ENCODE data around the gene SH3D21.

Gene SH3D21

DNA sequence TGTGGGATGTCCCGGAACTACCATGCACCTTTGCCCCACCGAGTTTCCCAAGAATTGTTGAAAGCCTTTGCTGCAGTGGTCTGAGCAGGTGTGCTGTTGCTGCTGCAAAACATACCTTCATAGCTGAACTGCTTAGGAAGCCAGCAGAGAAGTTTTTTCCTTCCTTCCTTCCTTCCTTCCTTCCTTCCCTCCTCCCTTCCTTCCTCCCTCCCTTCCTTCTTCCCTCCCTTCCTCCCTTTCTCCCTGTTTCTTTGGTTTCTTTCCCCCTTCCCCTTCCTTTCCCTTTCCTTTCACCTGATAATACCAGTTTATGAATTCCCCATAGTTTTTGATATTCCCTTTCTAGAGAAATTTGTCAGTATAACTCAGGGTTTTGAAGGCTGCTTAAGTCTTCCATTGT is 10.8 kb upstream of the SH3D21 start:
- Histone ChIP-seq H2BK120ac (ENCODE audit: insufficient read depth, low read length, poor library complexity) (no peak overlapping the region), H3K9ac (ENCODE audit: low read length) (no peak overlapping the region), H3K4me2 (ENCODE audit: low read length) (no peak overlapping the region), H3K4me1 (ENCODE audit: control insufficient read depth in 1 of 2, insufficient read depth in 2 of 2, low read length in 2 of 2) (no peaks in the 10 kb centered on the region), H3K27me3 (ENCODE audit: insufficient read depth, low read length) (no peaks in the 10 kb centered on the region), H2AK5ac (ENCODE audit: low read length) (no peak overlapping the region), H2AFZ (ENCODE audit: insufficient read depth, low read length, poor library complexity) (no peak overlapping the region), H3K18ac (ENCODE audit: low read length) (no peak overlapping the region), H3K27ac (ENCODE audit: low read depth, low read length) (no peak overlapping the region), H4K91ac (ENCODE audit: low read depth, low read length) (no peak overlapping the region), H3K9me3 (ENCODE audit: insufficient read depth, low read depth, low read length) (no peaks in the 10 kb centered on the region), H3K36me3 (ENCODE audit: control insufficient read depth in 1 of 2, insufficient read depth in 2 of 2, low read length in 2 of 2) (peaks cover 35 to 50% of the 10 kb centered on the region in 2 experiments), H2BK12ac (ENCODE audit: low read length) (no peak overlapping the region), H4K8ac (ENCODE audit: low read depth, low read length) (no peak overlapping the region), H4K12ac (ENCODE audit: low read depth, low read length) (no peak overlapping the region), H3K14ac (ENCODE audit: low read length) (no peak overlapping the region), H3K79me1 (ENCODE audit: low read length) (no peaks in the 10 kb centered on the region), H3K23ac (ENCODE audit: low read length) (no peak overlapping the region), H3K4me3 (ENCODE audit: low read depth, low read length) (no peak overlapping the region), H3K4ac (ENCODE audit: low read depth, low read length) (no peak overlapping the region), H3K79me2 (ENCODE audit: control insufficient read depth, insufficient read depth, low read length, poor library complexity) (no peaks in the 10 kb centered on the region), H2BK5ac (ENCODE audit: low read depth, low read length, poor library complexity) (no peak overlapping the region)
- peak; percentile 47 to 73 for DNase-seq
- no CpG with 5 or more reads among the region's 2 CpGs for WGBS (ENCODE audit: extremely low coverage, insufficient coverage, insufficient read length)

DNA sequence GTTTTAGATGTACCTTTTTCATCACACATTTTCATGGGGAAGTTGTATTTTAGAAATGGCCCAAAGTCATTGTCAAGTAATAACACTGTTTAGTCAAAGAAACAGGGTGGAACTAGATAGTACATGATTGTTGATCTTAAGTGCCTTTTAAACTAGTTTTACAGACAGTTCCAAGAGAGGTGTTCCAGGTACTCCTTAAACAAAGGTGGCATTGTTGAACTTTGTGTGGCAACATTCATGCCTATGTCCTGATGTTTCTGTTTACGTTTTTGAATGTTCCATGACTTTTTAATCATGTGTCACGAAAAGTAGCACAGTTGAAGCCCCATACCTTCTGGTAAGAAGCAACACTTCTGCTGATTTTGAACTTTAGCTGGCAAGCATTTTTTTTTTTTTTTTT is 9.1 kb upstream of the SH3D21 start:
- H3K14ac ChIP-seq (ENCODE audit: low read length): no peak overlapping the region
- H2AK5ac ChIP-seq (ENCODE audit: low read length): no peak overlapping the region
- H3K27me3 ChIP-seq (ENCODE audit: insufficient read depth, low read length): no peaks in the 10 kb centered on the region
- no peak overlapping the region for H2AFZ ChIP-seq (ENCODE audit: insufficient read depth, low read length, poor library complexity)
- no peak overlapping the region for H3K18ac ChIP-seq (ENCODE audit: low read length)
- no peak overlapping the region for H2BK12ac ChIP-seq (ENCODE audit: low read length)
- no peaks in the 10 kb centered on the region for H3K79me2 ChIP-seq (ENCODE audit: control insufficient read depth, insufficient read depth, low read length, poor library complexity)
- peaks cover 34 to 53% of the 10 kb centered on the region in 2 experiments for H3K36me3 ChIP-seq (ENCODE audit: control insufficient read depth in 1 of 2, insufficient read depth in 2 of 2, low read length in 2 of 2)
- no peaks in the 10 kb centered on the region for H3K4me1 ChIP-seq (ENCODE audit: control insufficient read depth in 1 of 2, insufficient read depth in 2 of 2, low read length in 2 of 2)
- H4K12ac ChIP-seq (ENCODE audit: low read depth, low read length): no peak overlapping the region
- H4K91ac ChIP-seq (ENCODE audit: low read depth, low read length): no peak overlapping the region
- H2BK120ac ChIP-seq (ENCODE audit: insufficient read depth, low read length, poor library complexity): no peak overlapping the region
- DNase-seq: peak in 1 of 2 donors; percentile 35
- H4K8ac ChIP-seq (ENCODE audit: low read depth, low read length): no peak overlapping the region
- no peak overlapping the region for H3K9ac ChIP-seq (ENCODE audit: low read length)
- H3K4ac ChIP-seq (ENCODE audit: low read depth, low read length): no peak overlapping the region
- H3K23ac ChIP-seq (ENCODE audit: low read length): no peak overlapping the region
- H3K4me3 ChIP-seq (ENCODE audit: low read depth, low read length): no peak overlapping the region
- H2BK5ac ChIP-seq (ENCODE audit: low read depth, low read length, poor library complexity): no peak overlapping the region
- no peaks in the 10 kb centered on the region for H3K79me1 ChIP-seq (ENCODE audit: low read length)
- WGBS (ENCODE audit: extremely low coverage, insufficient coverage, insufficient read length): no CpG with 5 or more reads among the region's 2 CpGs
- no peaks in the 10 kb centered on the region for H3K9me3 ChIP-seq (ENCODE audit: insufficient read depth, low read depth, low read length)
- no peak overlapping the region for H3K4me2 ChIP-seq (ENCODE audit: low read length)
- H3K27ac ChIP-seq (ENCODE audit: low read depth, low read length): no peak overlapping the region

DNA sequence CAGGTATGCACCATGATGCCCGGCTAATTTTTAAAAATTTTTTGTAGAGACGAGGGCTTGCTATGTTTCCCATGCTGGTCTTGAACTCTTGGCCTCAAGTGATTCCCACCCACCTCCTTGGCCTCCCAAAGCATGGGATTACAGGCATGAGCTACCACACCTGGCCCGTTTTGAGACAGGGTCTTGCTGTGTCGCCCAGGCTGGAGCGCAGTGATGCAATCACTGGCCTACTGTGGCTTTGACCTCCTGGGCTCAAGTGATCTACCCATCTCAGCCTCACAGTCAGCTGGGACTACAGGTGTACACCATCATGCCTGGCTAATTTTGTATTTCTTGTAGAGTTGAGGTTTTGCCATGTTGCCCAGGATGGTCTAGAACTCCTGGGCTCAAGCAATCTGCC is 7.5 kb upstream of the SH3D21 start:
- no peak overlapping the region for H3K23ac ChIP-seq (ENCODE audit: low read length)
- H2BK5ac ChIP-seq (ENCODE audit: low read depth, low read length, poor library complexity): no peak overlapping the region
- H3K79me1 ChIP-seq (ENCODE audit: low read length): no peaks in the 10 kb centered on the region
- H2BK120ac ChIP-seq (ENCODE audit: insufficient read depth, low read length, poor library complexity): no peak overlapping the region
- no peaks in the 10 kb centered on the region for H3K27me3 ChIP-seq (ENCODE audit: insufficient read depth, low read length)
- H3K9ac ChIP-seq (ENCODE audit: low read length): no peak overlapping the region
- H3K36me3 ChIP-seq (ENCODE audit: control insufficient read depth in 1 of 2, insufficient read depth in 2 of 2, low read length in 2 of 2): peaks cover 39 to 55% of the 10 kb centered on the region in 2 experiments
- no peak for DNase-seq
- no peak overlapping the region for H4K12ac ChIP-seq (ENCODE audit: low read depth, low read length)
- no peak overlapping the region for H3K14ac ChIP-seq (ENCODE audit: low read length)
- H3K18ac ChIP-seq (ENCODE audit: low read length): no peak overlapping the region
- no peak overlapping the region for H2BK12ac ChIP-seq (ENCODE audit: low read length)
- WGBS (ENCODE audit: extremely low coverage, insufficient coverage, insufficient read length): no CpG with 5 or more reads among the region's 5 CpGs
- no peak overlapping the region for H3K4ac ChIP-seq (ENCODE audit: low read depth, low read length)
- no peak overlapping the region for H2AFZ ChIP-seq (ENCODE audit: insufficient read depth, low read length, poor library complexity)
- H3K27ac ChIP-seq (ENCODE audit: low read depth, low read length): no peak overlapping the region
- no peak overlapping the region for H3K4me3 ChIP-seq (ENCODE audit: low read depth, low read length)
- H3K4me2 ChIP-seq (ENCODE audit: low read length): no peak overlapping the region
- H3K79me2 ChIP-seq (ENCODE audit: control insufficient read depth, insufficient read depth, low read length, poor library complexity): no peaks in the 10 kb centered on the region
- H3K4me1 ChIP-seq (ENCODE audit: control insufficient read depth in 1 of 2, insufficient read depth in 2 of 2, low read length in 2 of 2): no peaks in the 10 kb centered on the region
- H4K91ac ChIP-seq (ENCODE audit: low read depth, low read length): no peak overlapping the region
- no peak overlapping the region for H4K8ac ChIP-seq (ENCODE audit: low read depth, low read length)
- no peaks in the 10 kb centered on the region for H3K9me3 ChIP-seq (ENCODE audit: insufficient read depth, low read depth, low read length)
- no peak overlapping the region for H2AK5ac ChIP-seq (ENCODE audit: low read length)

DNA sequence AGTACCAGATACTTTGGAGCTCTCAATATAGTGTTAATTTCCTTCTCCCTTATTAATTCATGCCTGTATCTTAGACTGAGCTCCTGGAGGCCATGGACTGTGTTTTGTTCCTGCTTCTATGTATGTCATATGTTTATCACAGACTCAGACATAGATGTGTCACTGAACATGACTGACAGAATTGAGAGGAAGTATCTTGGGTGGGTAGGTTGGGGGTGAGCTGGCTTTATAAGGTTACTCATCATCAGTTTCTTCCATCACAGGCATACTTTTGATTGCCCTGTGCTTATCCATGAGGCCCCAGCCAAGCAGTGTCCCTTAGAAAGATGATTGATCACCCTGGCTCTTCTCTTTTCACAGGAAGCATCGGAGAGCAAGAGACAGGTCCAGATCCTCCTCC is 5.6 kb upstream of the SH3D21 start:
- no peak overlapping the region for H3K9ac ChIP-seq (ENCODE audit: low read length)
- H3K4me3 ChIP-seq (ENCODE audit: low read depth, low read length): no peak overlapping the region
- H2AK5ac ChIP-seq (ENCODE audit: low read length): no peak overlapping the region
- no peak overlapping the region for H3K27ac ChIP-seq (ENCODE audit: low read depth, low read length)
- peaks cover 4% of the 10 kb centered on the region in 2 experiments for H3K4me1 ChIP-seq (ENCODE audit: control insufficient read depth in 1 of 2, insufficient read depth in 2 of 2, low read length in 2 of 2)
- no peak overlapping the region for H3K4me2 ChIP-seq (ENCODE audit: low read length)
- no peak overlapping the region for H4K12ac ChIP-seq (ENCODE audit: low read depth, low read length)
- no peaks in the 10 kb centered on the region for H3K79me1 ChIP-seq (ENCODE audit: low read length)
- no peak overlapping the region for H2BK12ac ChIP-seq (ENCODE audit: low read length)
- no peak overlapping the region for H2BK120ac ChIP-seq (ENCODE audit: insufficient read depth, low read length, poor library complexity)
- H3K18ac ChIP-seq (ENCODE audit: low read length): no peak overlapping the region
- no peak overlapping the region for H3K4ac ChIP-seq (ENCODE audit: low read depth, low read length)
- no peaks in the 10 kb centered on the region for H3K9me3 ChIP-seq (ENCODE audit: insufficient read depth, low read depth, low read length)
- no peak overlapping the region for H4K8ac ChIP-seq (ENCODE audit: low read depth, low read length)
- no peak overlapping the region for H4K91ac ChIP-seq (ENCODE audit: low read depth, low read length)
- H3K23ac ChIP-seq (ENCODE audit: low read length): no peak overlapping the region
- no peaks in the 10 kb centered on the region for H3K79me2 ChIP-seq (ENCODE audit: control insufficient read depth, insufficient read depth, low read length, poor library complexity)
- no peak overlapping the region for H2AFZ ChIP-seq (ENCODE audit: insufficient read depth, low read length, poor library complexity)
- WGBS (ENCODE audit: extremely low coverage, insufficient coverage, insufficient read length): no CpG with 5 or more reads among the region's 1 CpG
- DNase-seq: peak in 1 of 2 donors; percentile 23
- H3K36me3 ChIP-seq (ENCODE audit: control insufficient read depth in 1 of 2, insufficient read depth in 2 of 2, low read length in 2 of 2): peaks cover 46 to 56% of the 10 kb centered on the region in 2 experiments
- H3K27me3 ChIP-seq (ENCODE audit: insufficient read depth, low read length): no peaks in the 10 kb centered on the region
- no peak overlapping the region for H2BK5ac ChIP-seq (ENCODE audit: low read depth, low read length, poor library complexity)
- H3K14ac ChIP-seq (ENCODE audit: low read length): no peak overlapping the region

All from trophoblast cell (in vitro differentiated cells and primary cell).